ENCODE measurements around the gene DOCK10. TPM values are rescaled to one million over a fixed set of nuclear protein-coding genes. Genes with fewer than 3 reads are reported as not detected.
A peak's percentile ranks its signal among the peaks of the same experiment; 100 is the strongest.

The DOCK10 gene
- total and polyA plus RNA-seq, 2 donors (not counting 3 experiments of a cell fraction or from before 2014, with no cell fraction given): 5.8 to 23.0 TPM

DNA sequence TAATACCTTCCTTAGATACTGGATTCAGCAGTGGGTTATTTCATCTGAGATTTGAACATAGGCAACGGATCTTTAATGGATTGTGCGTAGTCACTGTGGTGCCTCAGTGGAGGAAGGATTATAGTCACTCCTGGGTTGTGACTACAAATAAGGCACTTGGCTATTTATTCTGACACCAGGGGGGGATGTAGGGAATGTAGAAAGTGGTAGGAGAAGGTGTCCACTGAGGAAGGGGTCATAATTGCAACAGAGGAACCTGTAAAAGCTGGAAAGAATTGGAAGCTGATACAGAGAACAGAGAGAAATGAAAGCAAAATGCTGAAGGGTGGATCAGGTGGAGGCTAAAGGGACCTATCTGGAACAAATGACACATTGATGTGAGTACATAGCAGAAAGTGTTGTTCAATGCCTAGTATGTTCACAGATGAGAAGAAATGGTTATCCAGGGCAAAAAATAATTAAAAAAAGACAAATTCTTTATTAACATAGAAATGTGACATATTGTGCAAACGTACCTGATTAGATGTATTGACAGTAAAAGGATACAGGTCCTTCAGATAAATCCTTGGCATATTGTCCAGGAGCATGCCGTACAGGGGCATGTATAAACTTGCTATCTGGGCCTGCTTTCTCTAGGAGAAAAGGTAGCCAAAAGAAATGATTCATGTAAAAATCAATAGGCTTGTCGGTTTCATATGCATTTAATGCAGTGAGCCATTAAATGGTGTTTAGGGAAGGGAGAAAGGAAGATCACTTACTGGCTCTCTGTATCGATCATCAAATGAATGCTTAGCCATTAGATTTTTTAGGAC, 234.9 kb downstream of the DOCK10 start:
- POLR2A ChIA-PET: no interaction called here
- peak; percentile 30 for DNase-seq (ENCODE audit: low read depth, low spot score)
- dilution Hi-C loops (cut with MboI; ENCODE audit: extremely low pct_ligation_motif_present, low sequenced_read_pairs) (no loop called here), intact Hi-C loops (cut with micrococcal nuclease) (loop anchor here (1.0 kb wide), 1 partner anchor 195 kb away; no protein-coding TSS in a partner anchor)
- TF ChIP-seq CTCF (IDR thresholded peaks at IDR 0.05; ENCODE audit: extremely low read depth in 1 of 2, insufficient read depth in 1 of 2, low read depth in 1 of 2, low read length in 2 of 2) (peak in 1 of 2 donors; percentile 8), POLR2AphosphoS5 (IDR thresholded peaks at IDR 0.05; ENCODE audit: insufficient read depth, low read depth, low read length) (no peak)
- H3K9me3 ChIP-seq (replicated peaks; ENCODE audit: control insufficient read depth, insufficient read depth, low read length): no peaks in the 10 kb centered on the region
- FAIRE-seq: no peak
- no peak overlapping the region for H2AFZ ChIP-seq (ENCODE audit: low read depth, low read length)
- no peak overlapping the region for H3K9ac ChIP-seq (replicated peaks; ENCODE audit: extremely low read depth, insufficient read depth, low read length)
- no peaks in the 10 kb centered on the region for H3K9me1 ChIP-seq (replicated peaks; ENCODE audit: control insufficient read depth, extremely low read depth, insufficient read depth, low read length)
- H3K4me2 ChIP-seq (ENCODE audit: insufficient read depth, low read length): no peak overlapping the region
- no TSS peak for BruUV-seq (replicated peaks)
- H3K36me3 ChIP-seq (ENCODE audit: control insufficient read depth in 2 of 2, extremely low read depth in 1 of 2, insufficient read depth in 2 of 2, low read length in 2 of 2): peaks cover 0 to 6% of the 10 kb centered on the region in 2 experiments
- no peaks in the 10 kb centered on the region for H3K27me3 ChIP-seq (ENCODE audit: control insufficient read depth in 2 of 2, insufficient read depth in 2 of 2, low read length in 2 of 2)
- CTCF ChIA-PET: interaction anchor here (0.7 to 2.2 kb wide), 6 partner anchors 12 to 205 kb away, joined by 3 to 9 read pairs (median 4); no protein-coding TSS in a partner anchor
- no peak overlapping the region for H3K4me3 ChIP-seq (replicated peaks in 1 of 3; ENCODE audit: insufficient read depth in 1 of 3, low read depth in 1 of 3, low read length in 3 of 3)
- no peak overlapping the region for H3K27ac ChIP-seq (ENCODE audit: insufficient read depth, low read depth, low read length)
- H3K4me1 ChIP-seq (ENCODE audit: control insufficient read depth, extremely low read depth, insufficient read depth, low read length): peaks cover 13% of the 10 kb centered on the region
- no peaks in the 10 kb centered on the region for H4K20me1 ChIP-seq (replicated peaks; ENCODE audit: control insufficient read depth, extremely low read depth, insufficient read depth, low read length)
- H3K79me2 ChIP-seq (ENCODE audit: control insufficient read depth, insufficient read depth, low read length): no peaks in the 10 kb centered on the region

- Histone ChIP-seq H3K4me1 (ENCODE audit: control insufficient read depth, extremely low read depth, insufficient read depth, low read length) (peaks cover 13% of the 10 kb centered on the region), H3K27ac (ENCODE audit: insufficient read depth, low read depth, low read length) (no peak overlapping the region), H4K20me1 (replicated peaks; ENCODE audit: control insufficient read depth, extremely low read depth, insufficient read depth, low read length) (no peaks in the 10 kb centered on the region), H3K27me3 (ENCODE audit: control insufficient read depth in 2 of 2, insufficient read depth in 2 of 2, low read length in 2 of 2) (no peaks in the 10 kb centered on the region), H3K9me1 (replicated peaks; ENCODE audit: control insufficient read depth, extremely low read depth, insufficient read depth, low read length) (no peaks in the 10 kb centered on the region), H3K9ac (replicated peaks; ENCODE audit: extremely low read depth, insufficient read depth, low read length) (no peak overlapping the region), H3K9me3 (replicated peaks; ENCODE audit: control insufficient read depth, insufficient read depth, low read length) (no peaks in the 10 kb centered on the region), H3K79me2 (ENCODE audit: control insufficient read depth, insufficient read depth, low read length) (no peaks in the 10 kb centered on the region), H2AFZ (ENCODE audit: low read depth, low read length) (no peak overlapping the region), H3K4me3 (replicated peaks in 1 of 3; ENCODE audit: insufficient read depth in 1 of 3, low read depth in 1 of 3, low read length in 3 of 3) (no peak overlapping the region), H3K4me2 (ENCODE audit: insufficient read depth, low read length) (no peak overlapping the region), H3K36me3 (ENCODE audit: control insufficient read depth in 2 of 2, extremely low read depth in 1 of 2, insufficient read depth in 2 of 2, low read length in 2 of 2) (peaks cover 0 to 11% of the 10 kb centered on the region in 2 experiments)
- CTCF ChIA-PET: interaction anchor here (1.6 kb wide), 1 partner anchor 205 kb away, joined by 5 read pairs; no protein-coding TSS in a partner anchor
- DNase-seq (ENCODE audit: low read depth, low spot score): no peak
- POLR2A ChIA-PET: no interaction called here
- no peak for FAIRE-seq
- intact Hi-C loops (cut with micrococcal nuclease) (loop anchor here (2.0 kb wide), 1 partner anchor 33 kb away; no protein-coding TSS in a partner anchor), dilution Hi-C loops (cut with MboI; ENCODE audit: extremely low pct_ligation_motif_present, low sequenced_read_pairs) (no loop called here)
- TF ChIP-seq JUN (IDR thresholded peaks at IDR 0.05; ENCODE audit: borderline replicate concordance, insufficient read depth, insufficient read length, low read depth): no peak
- TF ChIP-seq FOS (IDR thresholded peaks at IDR 0.05; ENCODE audit: borderline replicate concordance, insufficient read depth, low read length): no peak
- TF ChIP-seq MYC (IDR thresholded peaks at IDR 0.05; ENCODE audit: low read depth, low read length): no peak
- TF ChIP-seq POLR2A (IDR thresholded peaks at IDR 0.05; ENCODE audit: low read depth, low read length): no peak
- no peak for TF ChIP-seq MAX (IDR thresholded peaks at IDR 0.05; ENCODE audit: insufficient read depth, insufficient read length)
- no peak for TF ChIP-seq GATA2 (IDR thresholded peaks at IDR 0.05; ENCODE audit: insufficient read depth, insufficient read length, low read depth, low read length)
- no peak for TF ChIP-seq EZH2 (IDR thresholded peaks at IDR 0.05; ENCODE audit: borderline replicate concordance, low read depth, low read length, severe bottlenecking)
- no peak for TF ChIP-seq CTCF (IDR thresholded peaks at IDR 0.05; ENCODE audit: extremely low read depth in 1 of 2, insufficient read depth in 1 of 2, low read depth in 1 of 2, low read length in 2 of 2)
- TF ChIP-seq POLR2AphosphoS5 (IDR thresholded peaks at IDR 0.05; ENCODE audit: insufficient read depth, low read depth, low read length): no peak
- BruUV-seq (replicated peaks): no TSS peak
Observed at GRCh38 chr2:224803930-224804329, 238.3 kb downstream of the DOCK10 start.
